Uterus (tissue), 2 donors: ENCODE results near the gene GPBAR1.

Source experiments
- POLR2A ChIP-seq, 2 donors: fragments of 450-650 bp; IDR thresholded peaks; one replicate each; pipeline ENCODE4 v1.6.1; 2016; ENCODE audit warnings: antibody characterized with exemption in 2 of 2, mild to moderate bottlenecking in 1 of 2, moderate library complexity in 1 of 2
- TF ChIP-seq, protein P1 (sequence below), 4 experiments: fragments of 200-600 bp in 2 of 4; fragments of 450-650 bp in 2 of 4; sonication (generic) in 2 of 4; IDR thresholded peaks; one replicate each; pipeline ENCODE4 v1.5.1; 2016 to 2019; ENCODE audit warnings: antibody characterized with exemption in 4 of 4, mild to moderate bottlenecking in 2 of 4, moderate library complexity in 1 of 4

- no peak for TF ChIP-seq POLR2A (IDR thresholded peaks at IDR 0.05)
- TF ChIP-seq, protein P1, sequence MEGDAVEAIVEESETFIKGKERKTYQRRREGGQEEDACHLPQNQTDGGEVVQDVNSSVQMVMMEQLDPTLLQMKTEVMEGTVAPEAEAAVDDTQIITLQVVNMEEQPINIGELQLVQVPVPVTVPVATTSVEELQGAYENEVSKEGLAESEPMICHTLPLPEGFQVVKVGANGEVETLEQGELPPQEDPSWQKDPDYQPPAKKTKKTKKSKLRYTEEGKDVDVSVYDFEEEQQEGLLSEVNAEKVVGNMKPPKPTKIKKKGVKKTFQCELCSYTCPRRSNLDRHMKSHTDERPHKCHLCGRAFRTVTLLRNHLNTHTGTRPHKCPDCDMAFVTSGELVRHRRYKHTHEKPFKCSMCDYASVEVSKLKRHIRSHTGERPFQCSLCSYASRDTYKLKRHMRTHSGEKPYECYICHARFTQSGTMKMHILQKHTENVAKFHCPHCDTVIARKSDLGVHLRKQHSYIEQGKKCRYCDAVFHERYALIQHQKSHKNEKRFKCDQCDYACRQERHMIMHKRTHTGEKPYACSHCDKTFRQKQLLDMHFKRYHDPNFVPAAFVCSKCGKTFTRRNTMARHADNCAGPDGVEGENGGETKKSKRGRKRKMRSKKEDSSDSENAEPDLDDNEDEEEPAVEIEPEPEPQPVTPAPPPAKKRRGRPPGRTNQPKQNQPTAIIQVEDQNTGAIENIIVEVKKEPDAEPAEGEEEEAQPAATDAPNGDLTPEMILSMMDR (IDR thresholded peaks at IDR 0.05) = no peak
Observed at GRCh38 chr2:218230882-218231281, 29.9 kb upstream of the GPBAR1 start.
